SK-N-SH treated with all-trans-retinoic acid at 6 μM for 48 hours (cell line): ENCODE measurements around the gene MYLK4.

Experiments used
- ZFP30 ChIP-seq: fragments of 450-650 bp; formaldehyde crosslinking; IDR thresholded peaks from 2 replicates; pipeline ENCODE4 v1.5.0; 2022; ENCODE audit warnings: mild to moderate bottlenecking, moderate library complexity
- ZNF565 ChIP-seq: fragments of 450-650 bp; formaldehyde crosslinking; conservative IDR thresholded peaks from 2 replicates; pipeline ENCODE4 v1.5.0; 2020; ENCODE audit warnings: low read depth, mild to moderate bottlenecking, moderate library complexity
- TF ChIP-seq, protein P1 (sequence below): fragments of 250-450 bp; sonication (Bioruptor Pico); IDR thresholded peaks from 2 replicates; pipeline ENCODE4 v1.5.1; 2020; ENCODE audit warnings: low read depth, mild to moderate bottlenecking, moderate library complexity

DNA sequence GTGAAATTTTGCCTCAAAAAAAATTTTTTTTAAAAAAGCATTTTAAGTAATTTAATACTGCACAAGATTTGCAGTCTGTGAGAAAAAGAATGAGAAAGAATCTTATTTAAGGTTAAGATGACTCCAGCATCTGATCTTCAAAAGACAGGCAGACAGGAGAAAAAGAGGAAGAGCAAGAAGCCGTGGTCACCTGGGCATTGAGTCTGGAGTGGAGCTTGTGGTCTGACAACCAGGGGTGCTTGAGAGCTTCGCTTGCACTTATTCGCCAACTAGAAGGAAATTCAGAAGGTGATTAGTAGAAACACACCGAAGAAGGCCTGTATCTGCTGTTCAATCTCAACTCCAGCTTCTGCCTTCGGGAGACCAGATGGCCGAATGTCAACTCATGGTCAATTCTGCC is 75.9 kb downstream of the MYLK4 start:
- no peak for TF ChIP-seq ZNF565
- TF ChIP-seq ZFP30 (CRISPR knock-in tag), result no peak
- TF ChIP-seq, protein P1, sequence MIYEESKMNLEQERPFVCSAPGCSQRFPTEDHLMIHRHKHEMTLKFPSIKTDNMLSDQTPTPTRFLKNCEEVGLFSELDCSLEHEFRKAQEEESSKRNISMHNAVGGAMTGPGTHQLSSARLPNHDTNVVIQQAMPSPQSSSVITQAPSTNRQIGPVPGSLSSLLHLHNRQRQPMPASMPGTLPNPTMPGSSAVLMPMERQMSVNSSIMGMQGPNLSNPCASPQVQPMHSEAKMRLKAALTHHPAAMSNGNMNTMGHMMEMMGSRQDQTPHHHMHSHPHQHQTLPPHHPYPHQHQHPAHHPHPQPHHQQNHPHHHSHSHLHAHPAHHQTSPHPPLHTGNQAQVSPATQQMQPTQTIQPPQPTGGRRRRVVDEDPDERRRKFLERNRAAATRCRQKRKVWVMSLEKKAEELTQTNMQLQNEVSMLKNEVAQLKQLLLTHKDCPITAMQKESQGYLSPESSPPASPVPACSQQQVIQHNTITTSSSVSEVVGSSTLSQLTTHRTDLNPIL, result no peak
